GM19043 (cell line): Measurements from ENCODE around the gene CCSER1.
"Not testable (repeated sequence)": the region's sequence is repeated elsewhere in the genome, so short reads cannot be mapped to it uniquely, and the experiment has no call there.

Experiments
- ATAC-seq: cut with Tn5 transposase; IDR thresholded peaks from one replicate; pipeline ENCODE4 v1.9.1; 2021; ENCODE audit warnings: low read depth; ENCODE audit not compliant: unreplicated experiment

The CCSER1 gene

DNA sequence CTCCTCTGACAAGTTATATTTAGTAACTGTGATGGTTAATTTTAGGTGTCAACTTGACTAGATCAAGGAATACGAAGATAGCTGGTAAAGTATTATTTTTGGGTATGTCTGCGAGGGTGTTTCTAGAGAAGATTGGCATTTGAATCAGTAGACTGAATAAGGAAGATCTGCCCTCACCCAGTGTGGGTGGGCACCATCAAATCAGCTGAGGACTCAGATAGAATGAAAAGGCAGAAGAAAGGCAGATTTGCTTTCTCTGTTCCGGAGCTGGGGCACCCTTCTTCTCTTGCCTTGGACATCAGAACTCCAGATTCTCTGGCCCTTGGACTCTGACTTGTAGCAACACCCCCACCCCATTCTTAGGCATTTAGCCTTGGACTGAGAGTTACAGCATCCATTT, 981.6 kb downstream of the CCSER1 start:
- no peak for ATAC-seq

DNA sequence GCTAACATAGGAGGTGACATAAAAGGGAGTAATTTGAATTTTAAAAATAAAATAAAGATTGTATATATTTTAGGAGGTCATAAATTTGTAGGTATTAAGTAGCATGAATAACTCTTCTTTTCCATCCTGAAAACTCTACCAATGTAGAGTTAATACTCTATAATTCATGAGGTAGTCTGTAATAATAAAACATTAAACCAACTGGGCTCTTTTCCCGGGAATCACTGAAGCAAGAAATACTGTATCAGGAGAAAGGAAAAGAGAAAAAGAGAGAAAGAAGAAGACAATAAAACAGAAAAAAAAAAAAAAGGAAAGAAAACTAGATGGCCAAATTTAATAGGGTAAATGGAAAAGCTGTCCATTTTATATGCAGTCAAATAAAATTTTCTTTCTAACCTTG, 984.4 kb downstream of the CCSER1 start:
- no peak for ATAC-seq

DNA sequence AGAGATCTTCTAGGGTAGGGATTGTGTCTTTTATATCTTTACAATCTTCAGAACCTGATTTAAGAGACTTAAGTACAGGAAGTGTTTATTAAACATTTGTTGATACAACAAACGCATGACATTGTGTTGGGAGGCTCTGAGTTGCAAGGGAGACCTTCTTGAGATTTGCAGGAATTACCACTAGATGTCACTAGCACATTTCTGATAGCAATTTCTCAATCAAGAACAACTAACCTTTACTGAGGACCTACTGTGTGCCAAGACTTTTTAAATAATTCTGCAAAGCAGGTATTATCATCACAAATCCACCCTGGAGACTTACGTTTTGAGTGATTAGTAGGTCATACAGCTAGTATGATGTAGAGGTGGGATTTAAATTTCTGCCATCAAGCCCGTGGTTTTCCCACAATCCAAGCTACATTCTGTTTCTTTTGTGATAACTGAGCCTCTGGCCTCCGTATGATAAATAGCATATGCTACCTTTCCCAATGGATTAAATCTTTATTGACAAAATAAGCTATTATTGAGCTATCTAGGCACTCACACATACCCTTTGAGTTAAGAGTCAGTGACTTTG, 986.0 kb downstream of the CCSER1 start:
- no peak for ATAC-seq

DNA sequence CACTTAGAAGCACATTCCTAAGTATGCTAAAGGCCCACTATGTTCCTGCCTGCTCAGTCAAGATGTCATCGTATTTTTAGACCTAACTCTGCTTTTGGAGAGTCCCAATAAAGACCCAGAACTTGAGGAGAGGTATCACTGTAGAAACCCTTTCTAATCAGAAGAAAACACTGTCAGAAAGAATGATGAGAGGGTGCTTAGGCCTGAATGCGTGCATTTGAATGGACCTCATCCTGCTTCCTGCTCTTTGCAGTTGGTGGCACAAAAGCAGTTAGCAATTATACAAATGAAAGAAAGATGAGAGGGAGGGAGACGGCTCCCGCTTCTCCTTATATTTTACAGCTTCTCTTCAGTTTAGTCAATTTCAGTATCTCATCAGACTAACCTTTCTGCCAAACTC, 987.2 kb downstream of the CCSER1 start:
- ATAC-seq, result no peak

DNA sequence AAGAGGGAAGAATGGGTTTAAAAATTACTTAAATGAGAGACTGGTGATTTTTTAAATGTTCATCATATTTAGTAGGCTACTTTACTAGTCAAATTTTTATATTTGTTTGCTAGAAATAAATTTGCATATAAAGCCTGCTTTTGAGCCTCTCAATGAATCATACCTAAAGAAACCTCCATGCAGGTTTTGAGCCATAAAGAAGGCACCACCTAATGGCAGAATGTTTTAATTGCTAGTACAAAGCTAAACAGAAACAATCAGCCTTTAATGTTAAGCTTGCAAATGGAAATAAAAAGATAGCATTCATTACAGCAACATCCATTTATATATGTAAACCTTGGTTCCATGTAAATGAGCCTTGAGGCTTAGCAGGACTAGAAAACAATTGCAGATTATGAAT, 989.7 kb downstream of the CCSER1 start:
- ATAC-seq, result no peak

DNA sequence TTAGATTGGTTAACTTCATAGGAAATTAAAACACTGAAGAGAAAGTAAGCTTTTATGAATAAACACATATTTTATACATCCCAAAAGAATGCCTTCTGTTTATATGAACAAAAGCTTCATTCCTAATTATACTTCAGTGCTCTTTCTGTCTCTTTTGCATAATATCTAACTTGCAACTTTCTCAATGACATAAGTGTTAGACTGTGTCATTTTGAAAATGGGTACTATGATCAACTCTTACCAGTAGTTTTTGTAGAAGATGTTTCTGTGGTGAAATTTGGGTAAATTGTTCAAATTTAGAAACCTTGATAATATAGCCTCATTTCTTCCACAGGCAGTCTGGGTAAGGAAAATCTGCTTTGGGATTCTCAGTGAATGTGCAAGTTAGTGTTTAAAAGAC, 991.4 kb downstream of the CCSER1 start:
- peak; percentile 56 for ATAC-seq

DNA sequence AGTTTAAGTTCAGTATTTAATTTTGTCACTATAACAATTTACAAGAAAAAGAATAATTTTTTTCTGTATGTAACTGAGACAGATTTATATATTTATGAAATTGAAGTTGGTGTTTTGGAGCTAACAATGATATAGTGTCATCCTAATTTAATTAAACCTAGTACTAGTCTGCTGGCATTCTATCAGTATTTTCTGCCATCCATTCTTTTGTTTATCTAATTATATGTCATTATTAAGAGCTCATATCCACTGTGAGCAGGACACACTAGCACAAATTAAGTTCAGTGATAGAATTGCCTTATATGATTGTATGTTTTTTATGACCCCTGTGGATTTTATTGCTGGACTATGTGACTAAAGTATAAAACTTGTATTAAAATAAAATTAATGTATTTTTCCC, 996.5 kb downstream of the CCSER1 start:
- ATAC-seq, result no peak

DNA sequence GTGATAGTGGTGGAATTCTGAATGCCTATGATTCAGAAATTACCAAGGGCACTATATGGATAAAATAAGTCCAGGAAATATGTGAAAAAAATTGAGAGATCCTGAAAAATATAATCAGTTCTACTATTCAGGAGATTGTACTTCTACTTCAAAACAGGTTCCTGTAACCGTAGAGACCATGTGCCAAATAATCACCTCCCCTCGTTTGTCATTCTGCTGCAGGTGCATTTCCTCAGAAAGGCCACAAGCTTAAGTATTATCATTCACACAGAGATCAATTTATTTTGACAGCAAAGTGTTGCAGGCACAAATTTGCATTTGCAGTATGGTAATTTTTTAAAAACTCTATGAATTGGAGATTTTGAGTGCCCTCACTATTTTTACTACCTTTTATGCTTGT, 1000.0 kb downstream of the CCSER1 start:
- ATAC-seq, result no peak

DNA sequence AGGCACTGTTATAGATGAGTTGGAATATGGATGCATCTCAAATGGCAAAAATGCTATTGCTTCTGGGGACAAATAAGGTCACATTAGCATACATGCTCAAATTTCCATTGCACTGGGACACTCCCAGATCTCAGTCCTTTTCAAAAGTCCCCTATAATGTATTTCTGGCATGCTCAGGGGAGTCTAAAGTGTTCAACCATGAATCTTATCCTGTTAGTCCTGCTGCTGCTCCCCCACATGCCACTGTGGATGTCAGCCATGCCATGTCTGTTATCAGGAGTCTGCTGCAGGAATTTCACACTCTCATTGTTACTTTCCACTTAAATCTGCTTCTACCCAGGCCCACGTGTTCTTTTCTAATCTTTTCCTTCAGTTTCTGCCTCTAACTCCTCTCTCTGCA, 1000.6 kb downstream of the CCSER1 start:
- ATAC-seq, result no peak

DNA sequence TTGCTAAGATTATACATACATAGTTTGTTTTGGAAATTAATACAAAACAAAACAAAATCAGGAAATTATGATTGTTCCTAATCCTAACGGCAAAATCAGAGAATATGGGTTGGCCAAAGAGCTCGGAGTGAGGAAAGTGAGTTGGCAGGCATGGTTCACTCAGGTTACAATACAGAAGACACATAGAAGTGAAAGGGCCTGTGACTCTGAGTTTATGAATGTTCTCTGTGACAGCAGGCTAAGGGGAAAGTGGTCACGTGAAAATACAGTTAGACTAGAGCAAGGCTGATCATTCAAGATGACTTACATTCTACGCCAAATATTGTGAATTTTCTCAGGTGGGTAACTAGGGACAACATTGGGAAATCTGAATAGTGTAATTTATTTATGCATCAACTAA, 1001.3 kb downstream of the CCSER1 start:
- no peak for ATAC-seq

DNA sequence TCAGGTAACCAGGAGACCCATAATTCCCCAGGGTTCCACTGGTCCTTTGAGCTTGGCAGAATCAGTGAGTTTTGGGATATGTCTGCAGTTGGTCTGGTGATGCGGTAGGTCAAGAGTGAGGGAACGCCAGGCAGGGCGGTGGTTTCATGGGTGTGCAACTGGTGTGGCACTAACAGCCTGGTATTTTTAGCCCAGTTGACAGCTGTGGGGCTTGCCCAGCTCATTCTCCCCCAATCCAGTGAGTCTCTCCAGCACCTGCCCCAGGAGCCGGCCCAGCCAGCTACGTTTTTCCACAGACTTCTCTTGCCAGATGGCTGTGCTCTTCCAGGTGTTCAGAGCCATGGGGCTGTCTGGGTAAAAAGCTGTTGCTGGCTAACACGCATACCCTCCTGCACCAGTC, 1019.9 kb downstream of the CCSER1 start:
- ATAC-seq, result no peak

DNA sequence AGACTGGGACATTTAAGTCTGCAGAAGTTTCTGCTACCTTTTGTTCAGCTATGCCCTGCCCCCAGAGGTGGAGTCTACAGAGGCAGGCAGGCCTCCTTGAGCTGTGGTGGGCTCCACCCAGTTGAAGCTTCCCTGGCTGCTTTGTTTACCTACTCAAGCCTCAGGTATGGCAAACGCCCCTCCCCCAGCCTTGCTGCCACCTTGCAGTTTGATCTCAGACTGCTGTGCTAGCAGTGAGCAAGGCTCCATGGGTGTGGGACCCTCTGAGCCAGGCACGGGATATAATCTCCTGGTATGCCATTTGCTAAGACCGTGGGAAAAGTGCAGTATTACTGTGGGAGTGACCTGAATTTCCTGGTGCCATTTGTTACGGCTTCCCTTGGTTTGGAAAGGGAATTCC, 1026.8 kb downstream of the CCSER1 start:
- not testable (repeated sequence) for ATAC-seq

DNA sequence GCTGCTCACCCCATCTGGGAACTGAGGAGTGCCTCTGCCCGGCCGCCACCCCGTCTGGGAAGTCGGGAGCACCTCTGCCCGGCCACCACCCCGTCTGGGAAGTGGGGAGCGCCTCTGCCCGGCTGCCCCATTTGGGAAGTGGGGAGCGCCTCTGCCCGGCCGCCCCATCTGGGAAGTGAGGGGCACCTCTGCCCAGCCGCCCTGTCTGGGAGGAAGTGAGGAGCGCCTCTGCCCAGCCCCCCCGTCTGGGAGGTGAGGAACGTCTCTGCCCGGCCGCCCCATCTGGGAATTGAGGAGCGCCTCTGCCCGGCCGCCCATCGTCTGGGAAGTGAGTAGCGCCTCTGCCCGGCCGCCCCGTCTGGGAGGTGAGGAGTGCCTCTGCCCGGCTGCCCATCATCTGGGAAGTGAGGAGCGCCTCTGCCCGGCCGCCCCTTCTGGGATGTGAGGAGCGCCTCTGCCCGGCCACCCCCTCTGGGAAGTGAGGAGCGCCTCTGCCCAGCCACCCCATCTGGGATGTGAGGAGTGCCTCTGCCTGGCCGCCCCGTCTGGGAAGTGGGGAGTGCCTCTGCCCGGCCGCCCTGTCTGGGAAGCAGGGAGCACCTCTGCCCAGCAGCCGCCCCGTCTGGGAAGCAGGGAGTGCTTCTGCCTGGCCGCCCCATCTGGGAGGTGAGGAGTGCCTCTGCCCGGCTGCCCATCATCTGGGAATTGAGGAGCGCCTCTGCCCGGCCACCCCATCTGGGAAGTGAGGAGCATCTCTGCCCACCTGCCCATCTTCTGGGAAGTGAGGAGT, 1040.9 kb downstream of the CCSER1 start:
- ATAC-seq, result not testable (repeated sequence)

DNA sequence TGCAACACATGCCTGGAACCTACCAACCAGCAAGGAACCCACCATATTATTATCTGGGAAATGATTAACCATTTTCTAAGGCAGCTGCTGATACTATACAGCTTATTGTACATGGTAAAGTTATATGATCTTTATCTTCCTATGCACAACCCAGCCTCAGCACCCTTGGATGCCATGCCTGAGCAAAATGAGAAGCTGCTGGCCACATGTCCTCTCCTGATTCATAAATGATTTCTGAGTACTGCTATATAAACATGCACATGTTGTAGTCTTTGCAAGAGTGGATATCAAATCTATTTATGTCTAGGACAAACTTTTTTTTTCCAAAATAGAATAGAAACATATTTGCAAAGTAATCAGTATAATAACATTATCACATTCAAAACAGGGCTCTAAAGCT, 1043.6 kb downstream of the CCSER1 start:
- ATAC-seq, result no peak

DNA sequence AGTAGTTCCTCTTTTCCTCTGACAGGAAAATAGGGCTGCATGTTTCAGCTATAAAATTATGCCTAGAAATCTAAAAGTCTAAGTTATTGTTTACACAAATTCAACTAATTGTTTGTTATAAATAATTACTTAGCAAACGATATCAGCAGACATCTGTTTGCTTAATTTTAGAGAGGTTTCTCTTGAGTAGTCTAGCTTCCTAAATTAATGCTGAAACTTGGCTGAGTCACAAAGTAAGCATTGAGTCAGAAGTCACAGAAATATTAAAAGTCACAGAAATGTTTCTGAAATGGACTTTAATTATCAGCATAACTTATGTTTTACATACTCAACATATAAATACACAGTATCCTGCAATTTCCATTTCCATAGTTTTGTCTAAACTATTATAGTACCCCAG, 1044.0 kb downstream of the CCSER1 start:
- no peak for ATAC-seq

DNA sequence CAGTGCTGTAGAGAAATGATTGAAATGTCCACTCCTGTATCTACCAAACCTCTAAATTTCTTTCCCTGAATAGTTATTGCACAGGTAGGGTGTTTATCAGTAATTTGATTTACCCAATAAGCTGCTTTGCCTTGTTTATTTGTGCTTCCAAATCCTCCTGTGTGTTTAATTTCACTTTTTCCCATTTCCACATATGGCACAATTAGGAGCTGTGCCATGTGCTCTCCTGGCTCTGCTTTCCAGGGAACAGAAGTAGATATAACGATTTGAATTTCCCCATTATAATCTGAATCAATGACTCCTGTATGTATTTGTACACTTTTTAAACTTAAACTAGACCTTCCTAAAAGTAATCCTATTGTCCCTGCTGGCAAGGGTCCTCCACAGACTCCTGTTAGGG, 1057.9 kb downstream of the CCSER1 start:
- not testable (repeated sequence) for ATAC-seq

DNA sequence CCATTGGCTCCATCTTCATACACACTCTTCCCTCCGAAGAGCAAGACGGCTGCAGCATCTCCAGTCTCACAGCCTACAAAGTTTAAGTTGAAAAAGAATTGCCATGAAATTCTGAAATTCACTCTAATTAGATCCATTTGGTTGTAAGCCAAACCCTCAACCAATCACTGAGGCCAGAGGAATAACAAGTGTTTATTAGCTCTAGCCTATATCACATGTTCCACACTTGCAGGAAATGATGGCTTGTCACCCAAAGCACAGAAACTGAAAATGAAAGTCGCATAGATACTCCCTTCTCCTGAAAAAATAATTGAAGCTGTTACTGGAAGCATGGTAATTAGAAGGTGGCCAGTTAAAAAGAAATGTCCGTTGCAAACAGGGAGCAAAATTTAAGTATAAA, 1071.8 kb downstream of the CCSER1 start:
- no peak for ATAC-seq

DNA sequence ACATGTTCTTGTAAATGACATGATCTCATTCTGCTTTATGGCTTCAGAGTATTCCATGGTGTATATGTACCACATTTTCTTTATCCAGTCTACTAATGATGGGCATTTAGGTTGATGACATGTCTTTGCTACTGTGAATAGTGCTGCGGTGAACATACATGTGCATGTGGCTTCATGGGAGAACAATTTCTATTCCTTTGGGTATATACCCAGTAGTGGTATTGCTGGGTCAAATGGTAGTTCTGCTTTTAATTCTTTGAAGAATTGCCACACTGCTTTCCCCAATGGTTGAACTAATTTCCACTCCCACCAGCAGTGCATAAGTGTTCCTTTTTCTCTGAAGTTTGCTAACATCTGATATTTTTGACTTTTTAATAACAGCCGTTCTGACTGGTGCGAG, 1080.3 kb downstream of the CCSER1 start:
- no peak for ATAC-seq

DNA sequence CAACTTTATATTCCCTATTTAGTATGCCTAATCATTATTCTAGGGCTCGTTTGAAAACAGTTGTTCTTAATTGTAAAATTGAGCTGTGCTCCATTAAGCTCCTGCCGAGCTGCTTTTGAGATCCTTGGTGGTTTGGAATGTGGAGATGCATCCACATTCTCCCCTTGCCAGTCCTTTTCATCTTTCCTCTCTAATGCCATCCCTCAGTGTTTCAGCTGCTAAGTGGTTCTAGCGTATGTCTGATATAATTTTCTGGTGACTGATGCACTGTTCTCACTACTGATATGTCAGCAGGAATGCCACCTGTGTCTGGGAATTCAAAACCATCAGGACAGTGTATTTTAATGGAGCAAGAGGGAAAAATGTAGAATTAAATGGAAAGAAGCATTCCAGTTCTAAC, 1085.0 kb downstream of the CCSER1 start:
- no peak for ATAC-seq

DNA sequence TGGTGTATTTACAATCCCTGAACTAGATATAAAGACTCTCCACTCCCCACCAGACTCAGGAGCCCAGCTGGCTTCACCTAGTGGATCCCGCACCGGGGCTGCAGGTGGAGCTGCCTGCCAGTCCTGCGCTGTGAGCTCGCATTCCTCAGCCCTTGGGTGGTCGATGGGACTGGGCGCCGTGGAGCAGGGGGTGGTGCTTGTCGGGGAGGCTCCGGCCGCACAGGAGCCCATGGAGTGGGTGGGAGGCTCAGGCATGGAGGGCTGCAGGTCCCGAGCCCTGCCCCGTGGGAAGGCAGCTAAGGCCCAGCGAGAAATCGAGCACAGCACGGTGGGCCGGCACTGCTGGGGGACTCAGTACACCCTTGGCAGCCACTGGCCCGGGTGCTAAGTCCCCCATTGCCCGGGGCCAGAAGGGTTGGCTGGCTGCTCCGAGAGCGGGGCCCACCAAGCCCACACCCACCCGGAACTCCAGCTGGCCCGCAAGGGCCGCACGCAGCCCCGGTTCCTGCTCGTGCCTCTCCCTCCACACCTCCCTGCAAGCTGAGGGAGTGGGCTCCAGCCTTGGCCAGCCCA, 1090.7 kb downstream of the CCSER1 start:
- not testable (repeated sequence) for ATAC-seq

DNA sequence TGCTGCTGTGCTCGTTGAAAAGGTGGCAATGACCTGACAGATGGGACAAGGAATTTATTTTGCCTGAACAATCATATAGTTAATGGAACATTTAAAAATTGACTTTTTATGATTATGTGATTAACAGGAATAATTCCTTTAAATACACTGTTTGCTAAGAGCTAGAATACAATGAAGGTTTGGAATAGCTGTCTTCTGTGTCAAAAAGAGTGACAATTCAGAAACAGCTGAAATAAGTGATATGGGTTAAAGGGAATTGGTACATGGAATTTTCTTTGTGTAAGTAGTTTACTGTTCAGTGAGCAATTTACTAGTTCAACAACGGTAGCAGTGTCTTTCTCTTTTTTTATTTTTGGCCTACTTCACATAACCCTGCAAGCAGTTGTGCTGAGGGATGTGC, 1093.1 kb downstream of the CCSER1 start:
- ATAC-seq, result no peak

DNA sequence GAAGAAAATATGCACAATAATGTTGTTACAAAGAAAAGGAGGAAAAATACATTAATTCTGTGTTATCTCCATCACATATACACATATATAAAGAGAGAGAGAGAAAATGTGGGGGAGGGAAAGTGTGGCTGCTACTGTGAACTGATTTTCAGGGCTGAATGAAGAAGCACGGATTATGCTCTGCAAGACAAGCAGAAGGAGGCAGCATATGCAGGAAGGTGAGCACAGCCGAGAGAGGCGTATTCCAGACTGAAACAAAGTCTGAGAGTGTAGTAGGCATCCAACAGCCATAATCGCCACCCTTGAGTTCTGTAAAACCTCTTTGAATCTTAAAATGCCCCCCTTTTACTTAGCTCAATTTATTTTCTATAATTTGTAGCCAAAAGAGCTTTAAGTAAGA, 1094.8 kb downstream of the CCSER1 start:
- no peak for ATAC-seq
